K562 (cell line): ENCODE data around the gene USP43.

Experiments
- ATF7 ChIP-seq: fragments of 450-650 bp; IDR thresholded peaks from 2 replicates; pipeline ENCODE4 v1.7.1; 2014; ENCODE audit warnings: mild to moderate bottlenecking, moderate library complexity
- BHLHE40 ChIP-seq: IDR thresholded peaks from 2 replicates; pipeline ENCODE4 v1.6.1; 2011; ENCODE audit warnings: low read length, improper control_type of control experiment
- CTCF ChIP-seq, 3 experiments: IDR thresholded peaks in 2 of 3; conservative IDR thresholded peaks in 1 of 3; 2 replicates each; pipeline ENCODE4 v1.5.1; 2011 to 2012; ENCODE audit warnings: low read length in 3 of 3, mild to moderate bottlenecking in 3 of 3, control low read depth in 2 of 3, improper control_type of control experiment in 1 of 3, inconsistent platforms in 1 of 3, low read depth in 1 of 3, mixed read lengths in 1 of 3, moderate library complexity in 1 of 3; ENCODE audit not compliant: insufficient read depth in 2 of 3
- EP300 ChIP-seq: IDR thresholded peaks from 2 replicates; pipeline ENCODE4 v1.6.1; 2012; ENCODE audit warnings: low read length, improper control_type of control experiment
- HDAC6 ChIP-seq: IDR thresholded peaks from 2 replicates; pipeline ENCODE4 v1.6.1; 2012; ENCODE audit warnings: low read depth, mild to moderate bottlenecking, control low read depth, inconsistent platforms, low read length, moderate library complexity
- MAZ ChIP-seq, 2 experiments: fragments of 450-650 bp in 1 of 2; sonication (generic) in 1 of 2; formaldehyde crosslinking; IDR thresholded peaks in 1 of 2; conservative IDR thresholded peaks in 1 of 2; 2 replicates each; pipeline versions ENCODE4 v1.4.0 to v1.5.0; 2020; ENCODE audit warnings: mild to moderate bottlenecking in 1 of 2, missing genetic modification reagents in 1 of 2
- MEF2D ChIP-seq: conservative IDR thresholded peaks from 2 replicates; pipeline ENCODE4 v1.6.1; 2016; ENCODE audit warnings: low read depth, missing genetic modification characterization, missing compliant biosample characterization
- NR3C1 ChIP-seq: sonication (generic); formaldehyde crosslinking; IDR thresholded peaks from 2 replicates; pipeline ENCODE4 v1.8.1; 2022; ENCODE audit warnings: missing genetic modification reagents
- SP2 ChIP-seq: IDR thresholded peaks from 2 replicates; pipeline ENCODE4 v1.6.1; 2011; ENCODE audit warnings: mild to moderate bottlenecking, low read depth, low read length, moderate library complexity; ENCODE audit not compliant: poor library complexity, severe bottlenecking; ENCODE audit errors: extremely low read depth
- STAT6 ChIP-seq: sonication (generic); formaldehyde crosslinking; IDR thresholded peaks from 2 replicates; pipeline ENCODE4 v1.8.1; 2023; ENCODE audit warnings: mild to moderate bottlenecking, missing genetic modification reagents
- TBP ChIP-seq: optimal IDR thresholded peaks from 2 replicates; pipeline ENCODE3; 2011; ENCODE audit warnings: low read depth, low read length, improper control_type of control experiment
- ZEB2 ChIP-seq: fragments of 450-650 bp; IDR thresholded peaks from 2 replicates; pipeline ENCODE4 v1.6.1; 2016

DNA sequence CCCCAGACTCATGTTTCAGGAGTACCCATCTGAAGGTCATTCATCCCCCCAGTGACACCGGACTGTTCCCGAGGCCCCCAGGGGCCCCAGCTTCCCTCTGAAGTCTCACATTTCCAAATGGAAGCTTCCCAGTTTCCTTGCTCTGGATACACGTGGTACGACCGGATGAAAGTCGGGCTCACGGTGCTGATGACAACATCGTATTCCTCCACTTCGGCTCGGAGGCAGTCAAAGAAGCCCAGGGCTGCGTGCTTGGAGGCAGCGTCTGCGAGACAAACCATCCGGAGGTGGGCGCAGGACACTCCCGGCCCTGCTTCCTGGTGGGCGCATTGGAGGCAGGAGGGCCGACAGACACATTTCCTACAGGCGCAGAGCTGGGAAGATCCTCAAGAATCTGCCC lies 127.3 kb downstream of the USP43 start:
- TF ChIP-seq TBP (no peak), EP300 (no peak), CTCF (IDR thresholded peaks at IDR 0.05 in 2 of 3, conservative IDR thresholded peaks at IDR 0.05 in 1 of 3; ENCODE audit: insufficient read depth in 2 of 3, low read depth in 1 of 3, low read length in 3 of 3) (no peak), STAT6 (CRISPR knock-in tag) (no peak), SP2 (no peak), MAZ (CRISPR knock-in tag; conservative IDR thresholded peaks at IDR 0.05 in 1 of 2, IDR thresholded peaks at IDR 0.05 in 1 of 2) (no peak), ATF7 (no peak), ZEB2 (no peak), MEF2D (tag) (no peak), BHLHE40 (no peak), HDAC6 (no peak), NR3C1 (no peak)
